K562 (cell line): ENCODE measurements around the gene ZNF774. TPM values are rescaled to one million over a fixed set of nuclear protein-coding genes. Genes with fewer than 3 reads are reported as not detected.

Experiments used
- ATAC-seq: fragments of 200-7000 bp; cut with Tn5 transposase; 3 replicates; pipeline ENCODE4 v1.9.1; 2020; ENCODE audit warnings: moderate library complexity
- BruUV-seq: library from RNA; stranded (reverse); fragments of 400-500 nt; replicated peaks from 2 replicates; lab custom pipeline; 2021; lab: Mats Ljungman, UMichigan
- CTCF ChIA-PET: fragments of 300-600 bp; formaldehyde crosslinking; extraction: SDS; loops from one replicate; lab custom pipeline; 2021; ENCODE audit warnings: low intra/inter-chr PET ratio; lab: Yijun Ruan, JAX
- POLR2A ChIA-PET: fragments of 300-600, 350-650 bp; sonication (Branson Sonifier 250); formaldehyde crosslinking; extraction: SDS; loops from one replicate; lab custom pipeline; 2021; ENCODE audit warnings: antibody characterized with exemption, inconsistent platforms; lab: Yijun Ruan, JAX
- DNase-seq, 4 experiments: peaks; one replicate each; pipeline versions ENCODE4 v3.0.0 to v3.0.0-alpha.2; 2011 to 2018; ENCODE audit warnings: low spot score in 3 of 4, mixed read lengths in 3 of 4; ENCODE audit errors: extremely low read depth in 1 of 4
- FAIRE-seq: peaks from 2 replicates; lab custom pipeline; 2011; peaks lifted over from hg19 to GRCh38; lab: Jason Lieb, UNC
- H2AFZ ChIP-seq: 2 replicates; pipeline ENCODE4 v1.6.0; 2011; ENCODE audit warnings: low read depth, low read length, control low read depth, inconsistent platforms
- H3K27ac ChIP-seq: fragments of 200-600 bp; 3 replicates; pipeline ENCODE4 v1.8.0; 2011; ENCODE audit warnings: low read depth, mild to moderate bottlenecking, control low read depth, inconsistent platforms, low read length, moderate library complexity, mixed read lengths; ENCODE audit errors: extremely low read depth
- H3K27me3 ChIP-seq, 2 experiments: fragments of 300-600 bp in 1 of 2; 2 replicates in 1 of 2; 3 replicates in 1 of 2; pipeline versions ENCODE4 v1.6.0 to v1.8.0; 2011; ENCODE audit warnings: inconsistent platforms in 2 of 2, low read length in 2 of 2, mild to moderate bottlenecking in 1 of 2, mixed read lengths in 1 of 2, moderate library complexity in 1 of 2; ENCODE audit not compliant: control insufficient read depth in 2 of 2, insufficient read depth in 2 of 2
- H3K36me3 ChIP-seq: fragments of 300-600 bp; 3 replicates; pipeline ENCODE4 v1.8.0; 2011; ENCODE audit warnings: mild to moderate bottlenecking, low read length, inconsistent platforms; ENCODE audit not compliant: control insufficient read depth, insufficient read depth
- H3K4me1 ChIP-seq, 2 experiments: fragments of 200-600 bp in 1 of 2; replicated peaks in 1 of 2; 2 replicates in 1 of 2; 3 replicates in 1 of 2; pipeline versions ENCODE4 v1.5.1 to v1.8.0; 2011; ENCODE audit warnings: inconsistent platforms in 2 of 2, low read length in 2 of 2, mild to moderate bottlenecking in 1 of 2, mixed read lengths in 1 of 2, moderate library complexity in 1 of 2; ENCODE audit not compliant: control insufficient read depth in 2 of 2, insufficient read depth in 2 of 2
- H3K4me2 ChIP-seq: 2 replicates; pipeline ENCODE4 v1.6.1; 2011; ENCODE audit warnings: low read length, control low read depth, inconsistent platforms, mixed read lengths; ENCODE audit not compliant: insufficient read depth
- H3K4me3 ChIP-seq: fragments of 200-600 bp; sonication (generic), shearing (Covaris generic); 2 replicates; pipeline ENCODE4 v1.5.1; 2016; ENCODE audit warnings: control low read depth, inconsistent platforms
- H3K79me2 ChIP-seq: fragments of 200-600 bp; 3 replicates; pipeline ENCODE4 v1.8.0; 2011; ENCODE audit warnings: low read length, inconsistent platforms; ENCODE audit not compliant: control insufficient read depth, insufficient read depth
- H3K9ac ChIP-seq, 2 experiments: 2 replicates each; pipeline versions ENCODE4 v1.6.0 to v1.6.1; 2011; ENCODE audit warnings: low read depth in 2 of 2, low read length in 2 of 2, control low read depth in 1 of 2, inconsistent platforms in 1 of 2, mild to moderate bottlenecking in 1 of 2, mixed read lengths in 1 of 2; ENCODE audit not compliant: insufficient read depth in 1 of 2
- H3K9me1 ChIP-seq: one replicate; pipeline ENCODE4 v1.6.0; 2011; ENCODE audit warnings: inconsistent platforms, mild to moderate bottlenecking, low read length, moderate library complexity; ENCODE audit not compliant: control insufficient read depth, insufficient read depth
- H3K9me3 ChIP-seq: replicated peaks from 2 replicates; pipeline ENCODE4 v1.5.1; 2011; ENCODE audit warnings: low read depth, low read length, inconsistent platforms; ENCODE audit not compliant: control insufficient read depth, insufficient read depth
- H4K20me1 ChIP-seq: replicated peaks from 2 replicates; pipeline ENCODE4 v1.6.1; 2011; ENCODE audit warnings: low read length, inconsistent platforms, mixed read lengths; ENCODE audit not compliant: control insufficient read depth, insufficient read depth
- ATF3 ChIP-seq, 2 experiments: fragments of 450-650 bp in 1 of 2; sonication (generic) in 1 of 2; formaldehyde crosslinking in 1 of 2; IDR thresholded peaks in 1 of 2; conservative IDR thresholded peaks in 1 of 2; 2 replicates each; pipeline versions ENCODE4 v1.6.1 to v1.8.1; 2016 to 2023; ENCODE audit warnings: mild to moderate bottlenecking in 2 of 2, moderate library complexity in 2 of 2, inconsistent platforms in 1 of 2, missing genetic modification reagents in 1 of 2
- CEBPB ChIP-seq: fragments of 450-650 bp; IDR thresholded peaks from 2 replicates; pipeline ENCODE4 v1.6.1; 2016; ENCODE audit warnings: missing genetic modification characterization, missing compliant biosample characterization
- IRF2 ChIP-seq: sonication (generic); formaldehyde crosslinking; IDR thresholded peaks from 2 replicates; pipeline ENCODE4 v1.8.1; 2022; ENCODE audit warnings: mild to moderate bottlenecking, missing genetic modification reagents
- ZMIZ1 ChIP-seq, 2 experiments: fragments of 150-350 bp in 1 of 2; IDR thresholded peaks; 2 replicates each; pipeline ENCODE4 v1.6.1; 2012 to 2016; ENCODE audit warnings: low read depth in 2 of 2, low read length in 2 of 2, mild to moderate bottlenecking in 1 of 2, moderate library complexity in 1 of 2
- ZNF512 ChIP-seq: IDR thresholded peaks from 2 replicates; pipeline ENCODE4 v1.6.1; 2016; ENCODE audit warnings: missing genetic modification characterization, missing compliant biosample characterization
- WGBS: fragments of 100-300 bp; shearing (Covaris generic); methylation state at CpG from one replicate; pipeline ENCODE4 v1.1.6; 2016; ENCODE audit warnings: low coverage, mixed read lengths; ENCODE audit not compliant: insufficient coverage; ENCODE audit errors: missing lambda C conversion rate; 5-methylcytosine and 5-hydroxymethylcytosine counted together
- in situ Hi-C: fragments of 300-500 bp; cut with MboI; formaldehyde crosslinking; loops from 4 replicates; pipeline ENCODE4 v1.15.0; 2018; ENCODE audit warnings: inconsistent platforms, mixed read lengths
- intact Hi-C: fragments of 100-400 bp; cut with micrococcal nuclease; formaldehyde crosslinking; loops from 2 replicates; pipeline ENCODE4 v1.14.2; 2022
- polyA plus RNA-seq, 8 experiments: library from polyadenylated mRNA; depleted of rRNA in 4 of 8; stranded (reverse) in 5 of 8; unstranded in 3 of 8; fragments of >200 nt; fragmentation: Nextera tagmentation in 2 of 8; fragmentation: Illumina TruSeq in 1 of 8; extraction: Ambion mirVana in 2 of 8; extraction: Trizol in 1 of 8; gene quantifications; 2 replicates each; pipeline versions ENCODE4 v1.2.1 to v1.2.3, GENCODE V29; 2011 to 2014; ENCODE audit warnings: inconsistent platforms in 1 of 8, missing spikeins in 1 of 8
- total RNA-seq, 7 experiments: library from RNA; depleted of rRNA in 6 of 7; stranded (reverse); fragments of >200 nt in 6 of 7; fragmentation: Illumina TruSeq in 2 of 7; extraction: Trizol in 2 of 7; gene quantifications; 2 replicates each; pipeline versions ENCODE4 v1.2.1 to v1.2.3, GENCODE V29; 2011 to 2021; ENCODE audit warnings: low replicate concordance in 1 of 7

Gene ZNF774
- total and polyA plus RNA-seq, 9 of the 15 experiments (the other 6 are each of a cell fraction or from before 2014, with no cell fraction given) = 0.32 to 2.0 (median 1.2) TPM

- Histone ChIP-seq H3K9ac (no peak overlapping the region), H3K27ac (peak overlapping the region; percentile 82; the same call in 1 of the 3 replicates), H3K36me3 (no peaks in the 10 kb centered on the region), H3K79me2 (peaks cover 69% of the 10 kb centered on the region), H2AFZ (no peak overlapping the region), H4K20me1 (no peaks in the 10 kb centered on the region), H3K9me1 (no peaks in the 10 kb centered on the region), H3K4me2 (no peak overlapping the region), H3K9me3 (no peaks in the 10 kb centered on the region), H3K4me3 (no peak overlapping the region)
- WGBS = 0% methylated on average over 1 of the region's 1 CpG
- no peak for ATAC-seq
- FAIRE-seq = no peak
- in situ Hi-C loops = no loop called here
- POLR2A ChIA-PET = interaction anchor here (0.7 to 3.4 kb wide), 3 partner anchors 11 to 19 kb away, joined by 3 to 19 read pairs (median 6); no protein-coding TSS in a partner anchor
- no peak for DNase-seq
- no TSS peak for BruUV-seq
- CTCF ChIA-PET = no interaction called here
- TF ChIP-seq CEBPB = 0 out of 2 replicates have a peak, but pooled peaks have one; percentile 23
- TF ChIP-seq ATF3 (IDR thresholded peaks at IDR 0.05) = peak; percentile 60
- TF ChIP-seq ATF3 (CRISPR knock-in tag; conservative IDR thresholded peaks at IDR 0.05) = no peak
- peak; percentile 26; the same call in 1 of the 2 replicates for TF ChIP-seq ZNF512 (tag)
- TF ChIP-seq IRF2 (CRISPR knock-in tag) = no peak
- no peak for TF ChIP-seq ZMIZ1 (IDR thresholded peaks at IDR 0.05; ENCODE audit: low read depth in 2 of 2, low read length in 2 of 2)
- TF ChIP-seq, all 486 proteins: peak for 3
- Histone ChIP-seq H3K27me3 (no peaks in the 10 kb centered on the region), H3K4me1 (peaks cover 0 to 29% of the 10 kb centered on the region in 2 experiments; a peak in 3 of 5 replicates)
- intact Hi-C loops = loop anchor here (5.0 kb wide), 1 partner anchor 39 kb away; no protein-coding TSS in a partner anchor
Measured at GRCh38 chr15:90401495-90401894, 49.4 kb downstream of the ZNF774 start.
